ENCODE data around the gene SIPA1L2. TPM values are rescaled to one million over a fixed set of nuclear protein-coding genes. Genes with fewer than 3 reads are reported as not detected.

SIPA1L2 gene
- total and polyA plus RNA-seq, 2 of the 4 experiments (the other 2 are of a cell fraction), result 7.1 to 13.4 TPM

DNA sequence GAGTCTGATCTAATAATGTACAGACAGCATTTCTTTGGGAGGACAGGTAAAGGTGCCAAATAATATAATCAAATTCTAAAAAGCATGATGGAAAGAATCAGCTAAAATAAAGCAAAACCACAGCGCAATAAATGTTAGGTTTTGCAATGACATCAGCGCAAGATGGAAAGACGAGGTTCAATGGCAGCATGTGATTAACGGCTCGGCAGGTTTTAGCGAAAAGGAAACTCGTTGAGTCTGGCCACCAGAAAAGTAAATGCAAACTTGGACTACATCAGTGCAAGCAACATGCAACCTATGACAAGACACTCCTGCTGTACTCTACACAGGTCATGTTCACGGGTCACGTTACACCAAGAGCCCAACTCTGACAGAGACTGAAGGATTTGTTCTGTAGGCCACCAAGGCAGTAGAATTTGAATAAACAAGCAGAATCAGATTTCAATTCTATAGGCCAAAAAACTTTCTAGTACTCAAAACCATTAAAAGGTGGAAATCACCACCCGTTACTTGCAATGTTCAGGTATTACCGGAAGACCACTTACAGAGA lies 4.5 kb downstream of the SIPA1L2 start:
- Histone ChIP-seq H2BK5ac (ENCODE audit: low read depth, low read length, poor library complexity, severe bottlenecking) (no peak overlapping the region), H3K36me3 (ENCODE audit: control insufficient read depth, insufficient read depth, low read length) (no peaks in the 10 kb centered on the region), H2BK15ac (ENCODE audit: low read depth, low read length) (no peak overlapping the region), H3K27me3 (ENCODE audit: control insufficient read depth, insufficient read depth, low read length) (no peaks in the 10 kb centered on the region), H3K9me3 (ENCODE audit: control insufficient read depth, insufficient read depth, low read length) (no peaks in the 10 kb centered on the region), H3K14ac (replicated peaks; ENCODE audit: low read depth, low read length) (no peak overlapping the region), H4K5ac (ENCODE audit: low read depth, low read length) (no peak overlapping the region), H3K4me1 (ENCODE audit: control insufficient read depth, insufficient read depth, low read length) (peaks cover 2% of the 10 kb centered on the region), H3K9me1 (ENCODE audit: insufficient read depth, low read length) (peaks cover 5% of the 10 kb centered on the region; the same call in 1 of the 2 replicates), H3K56ac (ENCODE audit: extremely low read depth, insufficient read depth, low read length) (no peak overlapping the region), H2AK9ac (replicated peaks; ENCODE audit: low read depth, low read length, poor library complexity) (no peak overlapping the region), H3K4me2 (ENCODE audit: low read depth, low read length) (no peak overlapping the region; the same call in 1 of the 2 replicates), H3K27ac (ENCODE audit: insufficient read depth, low read length) (no peak overlapping the region), H2AFZ (replicated peaks; ENCODE audit: low read length, poor library complexity) (no peak overlapping the region), H3K23ac (ENCODE audit: low read depth, low read length) (no peak overlapping the region), H3K9ac (ENCODE audit: low read depth, low read length) (no peak overlapping the region), H2BK20ac (ENCODE audit: low read depth, low read length) (no peak overlapping the region), H3K4me3 (ENCODE audit: insufficient read depth, low read depth, low read length) (no peak overlapping the region), H4K20me1 (ENCODE audit: insufficient read depth, low read length) (peaks cover 3% of the 10 kb centered on the region; the same call in 1 of the 2 replicates), H2AK5ac (ENCODE audit: low read depth, low read length) (0 out of 2 replicates have a peak overlapping the region, but pooled peaks have one; percentile 3), H4K91ac (ENCODE audit: insufficient read depth, low read depth, low read length) (no peak overlapping the region), H2BK120ac (ENCODE audit: low read depth, low read length) (no peak overlapping the region), H3K4ac (ENCODE audit: low read depth, low read length) (no peak overlapping the region), H3K18ac (ENCODE audit: low read depth, low read length) (no peak overlapping the region), H4K8ac (ENCODE audit: low read depth in 2 of 2, low read length in 2 of 2) (no peak overlapping the region), H3K79me1 (ENCODE audit: low read depth in 1 of 2, low read length in 2 of 2) (peaks cover 6 to 23% of the 10 kb centered on the region in 2 experiments; a peak in 3 of 4 replicates)
- dilution Hi-C loops (cut with HindIII; ENCODE audit: low sequenced_read_pairs, unreplicated experiment), result no loop called here
- 97% methylated on average over 4 of the region's 11 CpGs; no CpG with 5 or more reads in 1 of the 2 experiments for WGBS, 2 experiments (ENCODE audit: extremely low coverage in 2 of 2, insufficient read length in 1 of 2)
- in situ Hi-C loops (cut with MboI; ENCODE audit: low sequenced_read_pairs), result loop anchor here (5.0 to 25.0 kb wide), 2 partner anchors 463 to 753 kb away; no protein-coding TSS in a partner anchor
- TF ChIP-seq BHLHE40 (IDR thresholded peaks at IDR 0.05; ENCODE audit: low read depth, low read length) (no peak), RFX5 (IDR thresholded peaks at IDR 0.05; ENCODE audit: low read depth, low read length) (no peak), MXI1 (IDR thresholded peaks at IDR 0.05; ENCODE audit: borderline replicate concordance, low read depth, low read length) (no peak), NFE2L2 (IDR thresholded peaks at IDR 0.05; ENCODE audit: low read depth, low read length) (no peak), FOS (IDR thresholded peaks at IDR 0.05; ENCODE audit: low read depth, low read length) (no peak), SMC3 (IDR thresholded peaks at IDR 0.05; ENCODE audit: low read depth, low read length) (no peak), MAFK (IDR thresholded peaks at IDR 0.05; ENCODE audit: low read depth, low read length) (no peak), CEBPB (IDR thresholded peaks at IDR 0.05; ENCODE audit: low read depth, low read length) (no peak), MAZ (IDR thresholded peaks at IDR 0.05; ENCODE audit: borderline replicate concordance, low read depth, low read length) (no peak), RCOR1 (IDR thresholded peaks at IDR 0.05; ENCODE audit: insufficient replicate concordance, low read length) (no peak), RAD21 (IDR thresholded peaks at IDR 0.05; ENCODE audit: low read length) (no peak), POLR2A (IDR thresholded peaks at IDR 0.05; ENCODE audit: low read depth, low read length) (no peak), CHD1 (IDR thresholded peaks at IDR 0.05; ENCODE audit: low read depth, low read length) (no peak)
- TF ChIP-seq, protein P1, sequence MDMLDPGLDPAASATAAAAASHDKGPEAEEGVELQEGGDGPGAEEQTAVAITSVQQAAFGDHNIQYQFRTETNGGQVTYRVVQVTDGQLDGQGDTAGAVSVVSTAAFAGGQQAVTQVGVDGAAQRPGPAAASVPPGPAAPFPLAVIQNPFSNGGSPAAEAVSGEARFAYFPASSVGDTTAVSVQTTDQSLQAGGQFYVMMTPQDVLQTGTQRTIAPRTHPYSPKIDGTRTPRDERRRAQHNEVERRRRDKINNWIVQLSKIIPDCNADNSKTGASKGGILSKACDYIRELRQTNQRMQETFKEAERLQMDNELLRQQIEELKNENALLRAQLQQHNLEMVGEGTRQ (IDR thresholded peaks at IDR 0.05; ENCODE audit: low read depth, low read length), result no peak
- TF ChIP-seq, protein P2, sequence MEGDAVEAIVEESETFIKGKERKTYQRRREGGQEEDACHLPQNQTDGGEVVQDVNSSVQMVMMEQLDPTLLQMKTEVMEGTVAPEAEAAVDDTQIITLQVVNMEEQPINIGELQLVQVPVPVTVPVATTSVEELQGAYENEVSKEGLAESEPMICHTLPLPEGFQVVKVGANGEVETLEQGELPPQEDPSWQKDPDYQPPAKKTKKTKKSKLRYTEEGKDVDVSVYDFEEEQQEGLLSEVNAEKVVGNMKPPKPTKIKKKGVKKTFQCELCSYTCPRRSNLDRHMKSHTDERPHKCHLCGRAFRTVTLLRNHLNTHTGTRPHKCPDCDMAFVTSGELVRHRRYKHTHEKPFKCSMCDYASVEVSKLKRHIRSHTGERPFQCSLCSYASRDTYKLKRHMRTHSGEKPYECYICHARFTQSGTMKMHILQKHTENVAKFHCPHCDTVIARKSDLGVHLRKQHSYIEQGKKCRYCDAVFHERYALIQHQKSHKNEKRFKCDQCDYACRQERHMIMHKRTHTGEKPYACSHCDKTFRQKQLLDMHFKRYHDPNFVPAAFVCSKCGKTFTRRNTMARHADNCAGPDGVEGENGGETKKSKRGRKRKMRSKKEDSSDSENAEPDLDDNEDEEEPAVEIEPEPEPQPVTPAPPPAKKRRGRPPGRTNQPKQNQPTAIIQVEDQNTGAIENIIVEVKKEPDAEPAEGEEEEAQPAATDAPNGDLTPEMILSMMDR (conservative IDR thresholded peaks at IDR 0.05; ENCODE audit: low read depth, low read length), result no peak
- TF ChIP-seq, protein P3, sequence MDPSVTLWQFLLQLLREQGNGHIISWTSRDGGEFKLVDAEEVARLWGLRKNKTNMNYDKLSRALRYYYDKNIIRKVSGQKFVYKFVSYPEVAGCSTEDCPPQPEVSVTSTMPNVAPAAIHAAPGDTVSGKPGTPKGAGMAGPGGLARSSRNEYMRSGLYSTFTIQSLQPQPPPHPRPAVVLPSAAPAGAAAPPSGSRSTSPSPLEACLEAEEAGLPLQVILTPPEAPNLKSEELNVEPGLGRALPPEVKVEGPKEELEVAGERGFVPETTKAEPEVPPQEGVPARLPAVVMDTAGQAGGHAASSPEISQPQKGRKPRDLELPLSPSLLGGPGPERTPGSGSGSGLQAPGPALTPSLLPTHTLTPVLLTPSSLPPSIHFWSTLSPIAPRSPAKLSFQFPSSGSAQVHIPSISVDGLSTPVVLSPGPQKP (IDR thresholded peaks at IDR 0.05; ENCODE audit: borderline replicate concordance, low read depth, low read length), result no peak
- intact Hi-C loops (cut with micrococcal nuclease), result loop anchor here (5.0 to 10.0 kb wide), 4 partner anchors 153 to 611 kb away; no protein-coding TSS in a partner anchor
- CTCF ChIA-PET, result interaction anchor here (0.7 kb wide), 1 partner anchor 171 kb away, joined by 4 read pairs; no protein-coding TSS in a partner anchor
- BruUV-seq (replicated peaks), result no TSS peak
- no peak for ATAC-seq (ENCODE audit: low read depth)
- POLR2A ChIA-PET (ENCODE audit: unreplicated experiment), result no interaction called here
- DNase-seq, result no peak

All from IMR-90 (cell line).